Measurements from ENCODE around the gene C12orf42. TPM values are rescaled to one million over a fixed set of nuclear protein-coding genes. Genes with fewer than 3 reads are reported as not detected.

Gene C12orf42
- total RNA-seq, 1 experiment from 2014 or later = not detected

DNA sequence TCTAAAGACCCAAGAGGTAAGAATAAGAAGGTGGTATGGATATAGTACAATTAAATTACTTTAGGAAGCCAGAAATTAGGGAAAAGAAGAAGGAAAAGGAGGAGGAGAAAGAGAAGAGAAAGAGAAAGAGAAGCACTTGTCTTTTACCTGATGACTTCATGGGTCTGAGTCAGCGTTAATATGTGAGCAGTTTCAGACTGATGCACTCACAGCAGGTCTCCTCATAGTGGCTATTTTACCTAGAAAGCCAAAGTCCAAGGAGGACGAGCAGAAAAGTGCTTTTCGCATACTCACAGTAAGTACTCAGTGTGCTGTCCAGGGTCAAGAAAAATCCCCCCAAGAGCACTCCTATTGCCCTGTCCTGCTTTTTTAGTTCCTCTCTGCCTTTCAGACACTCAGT is 222.1 kb downstream of the C12orf42 start:
- Histone ChIP-seq H3K36me3 (ENCODE audit: low read depth) (no peaks in the 10 kb centered on the region), H3K4me3 (no peak overlapping the region), H3K27ac (no peak overlapping the region), H3K27me3 (ENCODE audit: insufficient read depth, low read depth) (no peaks in the 10 kb centered on the region), H2AFZ (no peak overlapping the region), H3K9me3 (ENCODE audit: insufficient read depth, low read depth) (no peaks in the 10 kb centered on the region), H3K4me1 (replicated peaks; ENCODE audit: insufficient read depth) (no peaks in the 10 kb centered on the region), H3K9me2 (ENCODE audit: insufficient read depth) (no peaks in the 10 kb centered on the region), H3K4me2 (no peak overlapping the region), H3F3A (ENCODE audit: insufficient read depth, low read depth) (no peaks in the 10 kb centered on the region), H3K79me2 (ENCODE audit: low read depth) (no peaks in the 10 kb centered on the region), H4K20me1 (ENCODE audit: insufficient read depth) (no peaks in the 10 kb centered on the region)
- no peak for DNase-seq
- ChIA-PET POLR2A (ENCODE audit: unreplicated experiment) (no interaction called here), CTCF (no interaction called here)
- BruUV-seq (replicated peaks) = no TSS peak
- TF ChIP-seq, protein P1, sequence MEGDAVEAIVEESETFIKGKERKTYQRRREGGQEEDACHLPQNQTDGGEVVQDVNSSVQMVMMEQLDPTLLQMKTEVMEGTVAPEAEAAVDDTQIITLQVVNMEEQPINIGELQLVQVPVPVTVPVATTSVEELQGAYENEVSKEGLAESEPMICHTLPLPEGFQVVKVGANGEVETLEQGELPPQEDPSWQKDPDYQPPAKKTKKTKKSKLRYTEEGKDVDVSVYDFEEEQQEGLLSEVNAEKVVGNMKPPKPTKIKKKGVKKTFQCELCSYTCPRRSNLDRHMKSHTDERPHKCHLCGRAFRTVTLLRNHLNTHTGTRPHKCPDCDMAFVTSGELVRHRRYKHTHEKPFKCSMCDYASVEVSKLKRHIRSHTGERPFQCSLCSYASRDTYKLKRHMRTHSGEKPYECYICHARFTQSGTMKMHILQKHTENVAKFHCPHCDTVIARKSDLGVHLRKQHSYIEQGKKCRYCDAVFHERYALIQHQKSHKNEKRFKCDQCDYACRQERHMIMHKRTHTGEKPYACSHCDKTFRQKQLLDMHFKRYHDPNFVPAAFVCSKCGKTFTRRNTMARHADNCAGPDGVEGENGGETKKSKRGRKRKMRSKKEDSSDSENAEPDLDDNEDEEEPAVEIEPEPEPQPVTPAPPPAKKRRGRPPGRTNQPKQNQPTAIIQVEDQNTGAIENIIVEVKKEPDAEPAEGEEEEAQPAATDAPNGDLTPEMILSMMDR (conservative IDR thresholded peaks at IDR 0.05) = no peak
- no peak for TF ChIP-seq EZH2 (IDR thresholded peaks at IDR 0.05; ENCODE audit: low read depth)
- intact Hi-C loops (cut with micrococcal nuclease; ENCODE audit: unreplicated experiment) = no loop called here

DNA sequence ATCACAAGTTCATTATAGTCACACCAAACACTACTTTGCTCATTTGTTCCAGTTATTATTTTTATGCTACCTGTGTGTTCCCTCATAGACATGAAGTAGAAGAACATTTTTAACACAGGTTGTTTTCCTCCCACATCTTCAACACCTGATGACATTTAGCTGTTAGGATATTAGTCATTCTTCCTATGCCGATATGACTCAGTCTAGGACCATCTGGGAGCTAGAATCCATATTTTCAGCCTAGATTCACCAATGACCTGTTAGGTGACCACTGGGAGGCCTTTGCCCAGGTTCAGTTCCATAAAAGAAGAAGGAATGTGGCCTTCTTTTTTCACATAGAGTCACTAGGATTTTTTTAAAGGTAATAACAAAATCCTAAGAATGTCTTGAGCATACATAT is 222.8 kb downstream of the C12orf42 start:
- intact Hi-C loops (cut with micrococcal nuclease; ENCODE audit: unreplicated experiment) = no loop called here
- Histone ChIP-seq H3K4me3 (no peak overlapping the region), H3K4me1 (replicated peaks; ENCODE audit: insufficient read depth) (no peaks in the 10 kb centered on the region), H3K79me2 (ENCODE audit: low read depth) (no peaks in the 10 kb centered on the region), H3K27ac (no peak overlapping the region), H3K36me3 (ENCODE audit: low read depth) (no peaks in the 10 kb centered on the region), H3K4me2 (no peak overlapping the region), H2AFZ (no peak overlapping the region), H3K9me3 (ENCODE audit: insufficient read depth, low read depth) (no peaks in the 10 kb centered on the region), H4K20me1 (ENCODE audit: insufficient read depth) (no peaks in the 10 kb centered on the region), H3K27me3 (ENCODE audit: insufficient read depth, low read depth) (no peaks in the 10 kb centered on the region), H3K9me2 (ENCODE audit: insufficient read depth) (no peaks in the 10 kb centered on the region), H3F3A (ENCODE audit: insufficient read depth, low read depth) (no peaks in the 10 kb centered on the region)
- ChIA-PET CTCF (no interaction called here), POLR2A (ENCODE audit: unreplicated experiment) (no interaction called here)
- no peak for DNase-seq
- TF ChIP-seq, protein P1 (conservative IDR thresholded peaks at IDR 0.05) = no peak
- no peak for TF ChIP-seq EZH2 (IDR thresholded peaks at IDR 0.05; ENCODE audit: low read depth)
- BruUV-seq (replicated peaks) = no TSS peak

DNA sequence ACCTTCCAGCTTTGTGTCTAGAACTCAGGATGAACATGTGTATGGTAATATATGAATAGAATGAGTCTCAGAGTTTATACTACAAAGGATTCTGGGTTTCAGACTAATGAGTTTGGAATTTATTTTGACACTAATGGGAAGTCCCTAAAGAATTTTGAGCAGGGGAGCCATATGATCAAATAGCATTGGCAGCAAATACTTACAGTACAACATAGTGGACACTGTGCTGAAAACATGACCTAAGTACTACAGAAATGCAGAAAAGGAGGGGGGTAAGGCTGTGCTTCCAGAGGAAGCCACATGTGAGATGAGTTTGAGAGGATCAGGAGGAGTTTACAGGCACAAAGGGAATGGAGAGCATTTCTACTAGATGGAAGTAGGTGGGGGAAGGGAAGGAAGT is 225.8 kb downstream of the C12orf42 start:
- Histone ChIP-seq H3K4me2 (no peak overlapping the region), H3K4me1 (replicated peaks; ENCODE audit: insufficient read depth) (no peaks in the 10 kb centered on the region), H3K9me2 (ENCODE audit: insufficient read depth) (no peaks in the 10 kb centered on the region), H3K79me2 (ENCODE audit: low read depth) (no peaks in the 10 kb centered on the region), H4K20me1 (ENCODE audit: insufficient read depth) (no peaks in the 10 kb centered on the region), H3K4me3 (no peak overlapping the region), H3K9me3 (ENCODE audit: insufficient read depth, low read depth) (no peaks in the 10 kb centered on the region), H3F3A (ENCODE audit: insufficient read depth, low read depth) (no peaks in the 10 kb centered on the region), H2AFZ (no peak overlapping the region), H3K27me3 (ENCODE audit: insufficient read depth, low read depth) (no peaks in the 10 kb centered on the region), H3K36me3 (ENCODE audit: low read depth) (no peaks in the 10 kb centered on the region), H3K27ac (no peak overlapping the region)
- DNase-seq = no peak
- TF ChIP-seq, protein P1 (conservative IDR thresholded peaks at IDR 0.05) = no peak
- TF ChIP-seq EZH2 (IDR thresholded peaks at IDR 0.05; ENCODE audit: low read depth) = no peak
- BruUV-seq (replicated peaks) = no TSS peak
- POLR2A ChIA-PET (ENCODE audit: unreplicated experiment) = no interaction called here
- intact Hi-C loops (cut with micrococcal nuclease; ENCODE audit: unreplicated experiment) = no loop called here
- CTCF ChIA-PET = no interaction called here
